H1 (cell line): ENCODE data around the gene SCRN1.
"Not testable (repeated sequence)": the region's sequence is repeated elsewhere in the genome, so short reads cannot be mapped to it uniquely, and the experiment has no call there.

Experiments used
- ASH2L ChIP-seq: fragments of 200-600, 300-600 bp; sonication (generic); IDR thresholded peaks from one replicate; pipeline ENCODE4 v1.7.1; 2017; ENCODE audit warnings: low read length
- CTCF ChIP-seq, 3 experiments: IDR thresholded peaks; 1 replicate in 2 of 3; 2 replicates in 1 of 3; pipeline versions ENCODE4 v1.5.1 to v1.6.1; 2011; ENCODE audit warnings: low read length in 3 of 3, mild to moderate bottlenecking in 3 of 3, inconsistent platforms in 2 of 3, low read depth in 1 of 3, moderate library complexity in 1 of 3; ENCODE audit not compliant: insufficient read depth in 1 of 3; ENCODE audit errors: control extremely low read depth in 1 of 3
- EZH2 ChIP-seq: fragments of 200-600 bp; sonication (generic); IDR thresholded peaks from 2 replicates; pipeline ENCODE4 v1.7.1; 2012; ENCODE audit warnings: low read depth, mild to moderate bottlenecking, moderate library complexity, low read length, inconsistent platforms; ENCODE audit not compliant: severe bottlenecking
- GABPA ChIP-seq: IDR thresholded peaks from 2 replicates; pipeline ENCODE4 v1.6.1; 2011; ENCODE audit warnings: mild to moderate bottlenecking, low read length, moderate library complexity, borderline replicate concordance; ENCODE audit not compliant: insufficient read depth
- HDAC6 ChIP-seq: IDR thresholded peaks from one replicate; pipeline ENCODE4 v1.7.1; 2012; ENCODE audit warnings: low read depth, mild to moderate bottlenecking, inconsistent platforms, low read length, moderate library complexity
- JUN ChIP-seq: IDR thresholded peaks from 2 replicates; pipeline ENCODE4 v1.6.1; 2011; ENCODE audit warnings: low read depth, mild to moderate bottlenecking, improper control_type of control experiment, low read length
- POLR2A ChIP-seq, 2 experiments: IDR thresholded peaks; 1 replicate in 1 of 2; 2 replicates in 1 of 2; pipeline ENCODE4 v1.6.1; 2011; ENCODE audit warnings: low read depth in 2 of 2, low read length in 2 of 2, mild to moderate bottlenecking in 2 of 2; ENCODE audit errors: control extremely low read depth in 1 of 2
- POLR2AphosphoS5 ChIP-seq: IDR thresholded peaks from 2 replicates; pipeline ENCODE4 v1.6.1; 2011; ENCODE audit warnings: low read depth, low read length
- RFX5 ChIP-seq: IDR thresholded peaks from 2 replicates; pipeline ENCODE4 v1.6.1; 2011; ENCODE audit warnings: low read depth, low read length, improper control_type of control experiment, borderline replicate concordance
- SRF ChIP-seq: IDR thresholded peaks from 2 replicates; pipeline ENCODE4 v1.6.1; 2011; ENCODE audit warnings: mild to moderate bottlenecking, low read depth, low read length, moderate library complexity
- TAF1 ChIP-seq: IDR thresholded peaks from 2 replicates; pipeline ENCODE4 v1.6.1; 2011; ENCODE audit warnings: mild to moderate bottlenecking, low read depth, low read length
- YY1 ChIP-seq: IDR thresholded peaks from 2 replicates; pipeline ENCODE4 v1.6.1; 2011; ENCODE audit warnings: low read depth, mild to moderate bottlenecking, low read length

GRCh38 chr7:29890786-29891185, 98.8 kb downstream of the SCRN1 start:
- not testable (repeated sequence) for TF ChIP-seq CTCF (IDR thresholded peaks at IDR 0.05; ENCODE audit: control extremely low read depth in 1 of 3, insufficient read depth in 1 of 3, low read depth in 1 of 3, low read length in 3 of 3); POLR2AphosphoS5; HDAC6; YY1; POLR2A (IDR thresholded peaks at IDR 0.05; ENCODE audit: control extremely low read depth in 1 of 2, low read depth in 2 of 2, low read length in 2 of 2); TAF1; ASH2L; EZH2; GABPA; SRF; RFX5; JUN
